Thyroid gland (tissue), 4 donors: ENCODE data around the gene TTC4.

Source experiments
- POLR2A ChIP-seq, 2 donors: fragments of 450-650 bp; IDR thresholded peaks; one replicate each; pipeline ENCODE4 v1.6.1; 2017; ENCODE audit warnings: antibody characterized with exemption in 2 of 2, mild to moderate bottlenecking in 2 of 2, moderate library complexity in 1 of 2
- TF ChIP-seq, protein P1 (sequence below), 6 experiments: fragments of 200-600 bp in 3 of 6; fragments of 450-650 bp in 3 of 6; sonication (generic) in 3 of 6; IDR thresholded peaks; one replicate each; pipeline ENCODE4 v1.5.1; 2016 to 2019; ENCODE audit warnings: antibody characterized with exemption in 6 of 6, mild to moderate bottlenecking in 2 of 6, inconsistent platforms in 1 of 6, moderate library complexity in 1 of 6

DNA sequence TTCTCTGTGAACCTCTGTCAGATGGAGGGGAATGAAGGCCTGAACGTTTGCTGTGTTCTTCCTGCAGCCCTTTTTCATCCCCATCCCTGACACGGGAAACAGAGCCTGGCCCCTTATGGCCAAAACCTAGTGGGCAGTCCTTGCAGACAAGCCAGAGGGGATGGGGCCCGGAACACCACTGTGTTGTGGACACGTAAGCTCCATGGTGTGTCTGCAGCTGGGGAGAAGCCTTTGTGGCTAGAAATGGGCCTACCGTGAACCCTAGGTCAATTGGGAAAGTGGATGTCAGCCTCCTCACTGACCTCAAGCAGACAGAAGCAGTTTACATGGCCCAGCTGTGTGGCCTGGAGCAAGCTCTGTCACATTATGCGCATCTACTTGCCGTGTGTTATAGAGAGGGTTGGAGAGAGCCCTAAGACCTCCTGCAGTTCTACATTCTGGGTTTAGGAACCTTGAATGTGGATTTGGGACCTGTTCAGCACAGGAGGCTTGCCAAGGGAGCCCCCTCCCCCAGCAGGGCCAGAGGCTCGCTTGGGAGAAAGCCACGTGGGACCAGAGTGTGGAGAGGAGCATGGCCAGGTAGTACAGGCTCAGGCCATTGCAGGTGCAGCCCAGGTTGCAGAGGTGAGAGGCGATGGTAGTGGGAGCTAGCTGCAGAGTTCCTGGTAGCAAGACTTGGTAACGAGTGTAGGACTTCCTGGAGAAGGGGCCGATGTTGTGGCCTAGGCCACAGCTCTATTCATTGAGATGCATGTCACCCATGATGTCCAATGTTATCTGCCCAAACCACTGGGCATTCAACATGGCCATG is 28.0 kb downstream of the TTC4 start:
- no peak for TF ChIP-seq POLR2A (IDR thresholded peaks at IDR 0.05)
- TF ChIP-seq, protein P1, sequence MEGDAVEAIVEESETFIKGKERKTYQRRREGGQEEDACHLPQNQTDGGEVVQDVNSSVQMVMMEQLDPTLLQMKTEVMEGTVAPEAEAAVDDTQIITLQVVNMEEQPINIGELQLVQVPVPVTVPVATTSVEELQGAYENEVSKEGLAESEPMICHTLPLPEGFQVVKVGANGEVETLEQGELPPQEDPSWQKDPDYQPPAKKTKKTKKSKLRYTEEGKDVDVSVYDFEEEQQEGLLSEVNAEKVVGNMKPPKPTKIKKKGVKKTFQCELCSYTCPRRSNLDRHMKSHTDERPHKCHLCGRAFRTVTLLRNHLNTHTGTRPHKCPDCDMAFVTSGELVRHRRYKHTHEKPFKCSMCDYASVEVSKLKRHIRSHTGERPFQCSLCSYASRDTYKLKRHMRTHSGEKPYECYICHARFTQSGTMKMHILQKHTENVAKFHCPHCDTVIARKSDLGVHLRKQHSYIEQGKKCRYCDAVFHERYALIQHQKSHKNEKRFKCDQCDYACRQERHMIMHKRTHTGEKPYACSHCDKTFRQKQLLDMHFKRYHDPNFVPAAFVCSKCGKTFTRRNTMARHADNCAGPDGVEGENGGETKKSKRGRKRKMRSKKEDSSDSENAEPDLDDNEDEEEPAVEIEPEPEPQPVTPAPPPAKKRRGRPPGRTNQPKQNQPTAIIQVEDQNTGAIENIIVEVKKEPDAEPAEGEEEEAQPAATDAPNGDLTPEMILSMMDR (IDR thresholded peaks at IDR 0.05), result no peak
